HG02970 (cell line): Measurements from ENCODE around the gene MPHOSPH6.
"Not testable (repeated sequence)": the region's sequence is repeated elsewhere in the genome, so short reads cannot be mapped to it uniquely, and the experiment has no call there.

ENCODE experiments used
- ATAC-seq: cut with Tn5 transposase; IDR thresholded peaks from one replicate; pipeline ENCODE4 v1.9.1; 2021; ENCODE audit warnings: mild to moderate bottlenecking, moderate library complexity, moderate number of reproducible peaks; ENCODE audit not compliant: unreplicated experiment, low FRiP score

MPHOSPH6 gene

GRCh38 chr16:82169861-82170845, at the start of gene MPHOSPH6:
Gene MPHOSPH6 (minus strand): TSS chr16:82170224. CDS start chr16:82170175, 49 bp downstream.
- ATAC-seq = peak; percentile 96

- no peak for ATAC-seq
These were observed 49.3 kb upstream of the MPHOSPH6 start for GRCh38 chr16:82219298-82219697.

- not testable (repeated sequence) for ATAC-seq
These were observed 39.3 kb upstream of the MPHOSPH6 start for GRCh38 chr16:82209314-82209713.

DNA sequence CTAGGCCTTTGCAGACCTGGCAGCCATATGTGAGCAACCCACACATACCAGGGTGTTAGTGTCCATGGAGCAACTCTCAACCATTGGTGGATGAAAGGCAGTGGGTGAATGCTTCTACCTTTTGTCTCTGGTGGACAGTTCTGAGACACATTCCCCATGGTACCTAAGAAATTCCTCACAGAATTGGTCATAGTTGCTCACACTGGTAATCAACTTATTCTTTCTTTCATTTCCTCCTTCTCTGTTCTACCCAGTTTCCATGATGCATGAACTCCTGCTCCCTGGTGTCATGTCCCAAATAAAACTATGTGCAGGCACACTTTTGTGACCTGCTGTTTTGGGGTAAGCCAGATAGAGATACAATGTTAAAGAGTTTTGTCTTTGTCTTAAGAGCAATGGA, 33.2 kb upstream of the MPHOSPH6 start:
- no peak for ATAC-seq

- ATAC-seq = no peak
These were observed 31.9 kb upstream of the MPHOSPH6 start for GRCh38 chr16:82201926-82202325.

- no peak for ATAC-seq
These were observed 31.3 kb upstream of the MPHOSPH6 start for GRCh38 chr16:82201351-82201750.

DNA sequence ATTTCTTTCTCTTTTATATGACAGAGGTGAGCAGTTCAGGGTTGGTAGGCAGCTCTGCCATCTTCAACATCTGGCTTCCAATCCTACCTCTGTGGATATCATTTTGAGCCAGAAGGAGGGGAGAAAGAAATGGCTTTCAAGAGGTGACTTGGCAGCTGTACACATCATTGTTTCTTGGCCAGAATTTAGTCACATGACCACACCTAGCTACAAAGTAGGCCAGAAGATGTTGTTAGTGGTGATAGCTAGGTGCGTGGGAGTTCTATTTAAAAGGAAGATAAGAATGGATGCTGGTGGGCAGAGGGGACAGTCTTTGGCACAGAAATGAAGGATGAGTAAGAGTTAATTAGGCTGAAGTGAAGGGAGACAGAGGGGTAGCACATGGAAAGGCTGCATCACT, 29.2 kb upstream of the MPHOSPH6 start:
- ATAC-seq = no peak

- ATAC-seq = no peak
These were observed 27.7 kb upstream of the MPHOSPH6 start for GRCh38 chr16:82197540-82198240.

DNA sequence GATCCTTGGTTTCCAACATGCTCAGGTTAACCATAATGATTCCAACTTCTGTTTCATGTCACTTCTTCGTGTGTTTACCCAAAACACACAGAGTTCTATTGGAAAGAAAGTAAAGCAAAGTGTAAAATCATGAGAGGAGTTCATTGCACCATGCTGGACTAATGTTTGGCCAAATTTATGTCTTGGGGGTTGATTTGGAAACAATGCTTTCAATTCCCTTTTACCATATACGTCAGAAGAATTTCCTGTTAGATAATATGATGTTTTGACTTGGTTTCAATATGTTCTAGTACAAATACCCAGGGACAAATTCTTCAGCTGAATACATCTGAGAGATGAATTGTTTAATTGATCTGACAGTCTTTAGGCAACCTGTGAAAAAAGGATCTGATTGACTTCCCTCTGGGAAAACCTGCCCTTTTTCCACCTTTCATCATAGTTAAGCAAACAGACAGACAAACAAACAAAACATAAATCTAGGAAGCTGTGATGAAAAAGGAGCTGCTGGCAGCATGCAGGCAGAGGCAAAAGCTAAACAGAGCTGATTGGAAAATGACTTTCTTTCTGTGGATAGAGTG, 26.0 kb upstream of the MPHOSPH6 start:
- ATAC-seq = no peak

- ATAC-seq = no peak
These were observed 24.1 kb upstream of the MPHOSPH6 start for GRCh38 chr16:82194086-82194485.

GRCh38 chr16:82192665-82193064, 22.6 kb upstream of the MPHOSPH6 start:
- ATAC-seq = no peak

DNA sequence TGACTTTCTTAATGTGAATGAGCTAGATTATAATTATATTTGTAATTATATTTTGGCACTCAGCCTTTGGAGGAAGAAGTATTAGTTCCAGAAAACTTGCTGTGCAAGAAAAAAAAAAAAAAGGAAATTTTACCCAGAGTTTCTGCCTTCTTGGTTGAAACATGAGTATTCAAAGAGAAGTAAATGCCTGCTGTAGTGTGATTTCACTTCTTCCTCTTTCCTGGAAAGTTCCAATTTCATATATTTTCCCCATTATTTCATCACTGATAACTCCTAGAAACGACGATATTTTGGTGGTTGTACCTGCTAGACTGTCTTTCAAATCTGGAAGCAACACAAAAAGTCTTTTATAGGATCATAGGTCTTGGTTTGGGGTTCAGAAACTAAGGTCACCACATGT, 20.4 kb upstream of the MPHOSPH6 start:
- ATAC-seq = no peak

DNA sequence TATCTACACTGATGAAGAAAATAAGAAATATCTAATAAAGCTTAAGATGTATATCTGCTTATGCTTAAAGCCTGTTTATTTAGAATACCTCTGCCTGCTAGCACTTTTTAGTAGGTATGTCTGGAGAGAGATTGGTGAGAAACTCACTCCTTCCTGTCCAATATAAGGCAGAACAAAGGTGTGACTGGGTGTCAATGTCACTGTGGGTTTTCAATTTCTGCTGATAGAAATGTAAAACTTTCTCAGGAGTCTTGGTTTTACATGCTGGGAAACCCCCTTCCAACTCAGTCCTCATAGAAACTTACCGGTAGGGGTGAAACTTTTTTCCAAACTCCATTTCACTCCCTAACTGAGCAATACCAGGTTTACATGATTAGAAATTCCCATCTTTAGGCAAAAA, 17.8 kb upstream of the MPHOSPH6 start:
- no peak for ATAC-seq

DNA sequence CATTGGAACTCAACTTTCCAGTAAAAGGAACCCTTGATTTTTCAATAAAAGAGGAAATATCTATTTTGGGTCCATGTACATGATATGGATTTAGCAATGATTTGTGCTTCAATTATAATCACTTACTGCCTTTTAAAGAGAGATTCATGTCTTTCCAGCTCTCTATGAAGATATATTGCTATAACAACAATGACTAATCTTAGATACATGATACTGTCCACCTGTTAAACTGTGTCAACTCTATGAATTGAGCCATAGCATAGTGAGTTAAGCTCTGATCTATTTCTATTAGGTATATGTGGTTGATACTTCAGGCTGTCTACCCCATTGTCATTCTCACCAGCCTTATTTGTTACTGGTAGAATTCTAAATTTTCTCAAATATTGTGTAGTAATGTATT, 15.0 kb upstream of the MPHOSPH6 start:
- ATAC-seq = no peak

- ATAC-seq = no peak
These were observed 14.2 kb upstream of the MPHOSPH6 start for GRCh38 chr16:82184213-82184612.

- ATAC-seq = no peak
These were observed 13.0 kb upstream of the MPHOSPH6 start for GRCh38 chr16:82183004-82183397.

- no peak for ATAC-seq
These were observed 12.4 kb upstream of the MPHOSPH6 start for GRCh38 chr16:82182266-82183003.

- no peak for ATAC-seq
These were observed 11.6 kb upstream of the MPHOSPH6 start for GRCh38 chr16:82181461-82182185.

DNA sequence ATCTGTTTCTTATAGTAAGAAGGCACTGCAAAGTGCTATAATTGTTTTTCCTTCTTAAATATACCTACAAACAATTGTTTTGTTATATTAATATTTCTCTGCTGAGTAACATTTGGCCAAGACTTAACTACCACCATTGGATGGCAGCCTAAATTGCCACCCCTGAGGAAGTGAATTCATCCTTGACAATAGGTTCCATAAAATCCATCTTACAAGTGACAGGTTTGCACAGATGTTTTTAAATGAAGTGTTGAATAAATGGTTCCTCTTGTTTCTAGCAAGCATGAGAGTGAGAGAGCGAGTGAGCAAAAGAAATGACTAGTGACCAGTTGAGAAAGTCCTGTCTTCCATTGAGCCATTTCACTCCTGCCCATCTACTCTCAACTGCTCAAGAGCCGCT, 8.3 kb upstream of the MPHOSPH6 start:
- ATAC-seq = no peak

DNA sequence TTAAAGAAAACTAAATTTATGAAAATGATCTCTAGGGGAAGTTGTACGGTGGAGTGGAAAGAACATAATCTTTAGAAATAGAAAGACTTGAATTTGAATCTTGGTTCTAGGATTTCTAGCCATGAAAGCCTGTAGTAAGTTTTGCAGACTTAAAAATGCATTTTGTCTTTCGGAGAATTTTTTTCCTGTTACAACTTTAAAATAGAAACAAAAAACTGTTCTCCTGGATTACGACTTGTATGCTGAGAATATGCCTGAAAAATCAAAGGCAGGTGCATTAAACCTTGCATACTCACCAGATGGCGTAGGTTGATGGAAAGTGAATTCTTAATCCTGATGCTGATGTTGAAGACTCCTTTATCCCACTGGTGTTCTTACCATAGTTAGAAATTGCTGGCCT, 7.5 kb upstream of the MPHOSPH6 start:
- ATAC-seq = no peak
